NCI-H128 (cell line): ENCODE measurements around the gene WNT11.

Source experiments
- DNase-seq: peaks from one replicate; lab custom pipeline; 2025; ENCODE audit not compliant: unreplicated experiment; lab: John Stamatoyannopoulos, UW

WNT11 gene

GRCh38 chr11:76157891-76158290 lies 48.4 kb downstream of the WNT11 start:
- DNase-seq, result no peak

GRCh38 chr11:76156971-76157427 lies 49.3 kb downstream of the WNT11 start:
- no peak for DNase-seq

GRCh38 chr11:76155500-76156227 lies 50.6 kb downstream of the WNT11 start:
- no peak for DNase-seq

- DNase-seq, result no peak
Observed at GRCh38 chr11:76153571-76153923, 52.8 kb downstream of the WNT11 start.

GRCh38 chr11:76152741-76153570 lies 53.3 kb downstream of the WNT11 start:
- DNase-seq, result no peak

GRCh38 chr11:76152086-76152681 lies 54.1 kb downstream of the WNT11 start:
- DNase-seq, result no peak

- DNase-seq, result no peak
Observed at GRCh38 chr11:76151556-76152085, 54.7 kb downstream of the WNT11 start.

GRCh38 chr11:76150141-76150540 lies 56.2 kb downstream of the WNT11 start:
- DNase-seq, result no peak

GRCh38 chr11:76149713-76150112 lies 56.6 kb downstream of the WNT11 start:
- DNase-seq, result no peak

GRCh38 chr11:76148941-76149613 lies 57.2 kb downstream of the WNT11 start:
- no peak for DNase-seq

- no peak for DNase-seq
Observed at GRCh38 chr11:76148231-76148630, 58.1 kb downstream of the WNT11 start.

- DNase-seq, result no peak
Observed at GRCh38 chr11:76147106-76147740, 59.1 kb downstream of the WNT11 start.

GRCh38 chr11:76143274-76143673 lies 63.0 kb downstream of the WNT11 start:
- DNase-seq, result no peak

- no peak for DNase-seq
Observed at GRCh38 chr11:76141901-76142588, 64.3 kb downstream of the WNT11 start.

- DNase-seq, result no peak
Observed at GRCh38 chr11:76140912-76141574, 65.3 kb downstream of the WNT11 start.

GRCh38 chr11:76139314-76139713 lies 67.0 kb downstream of the WNT11 start:
- DNase-seq, result no peak
